HG02938 (cell line): Measurements from ENCODE around the gene PRKG1.

ENCODE experiments used
- ATAC-seq: cut with Tn5 transposase; IDR thresholded peaks from one replicate; pipeline ENCODE4 v1.9.1; 2021; ENCODE audit warnings: mild to moderate bottlenecking, moderate library complexity; ENCODE audit not compliant: unreplicated experiment

The PRKG1 gene

DNA sequence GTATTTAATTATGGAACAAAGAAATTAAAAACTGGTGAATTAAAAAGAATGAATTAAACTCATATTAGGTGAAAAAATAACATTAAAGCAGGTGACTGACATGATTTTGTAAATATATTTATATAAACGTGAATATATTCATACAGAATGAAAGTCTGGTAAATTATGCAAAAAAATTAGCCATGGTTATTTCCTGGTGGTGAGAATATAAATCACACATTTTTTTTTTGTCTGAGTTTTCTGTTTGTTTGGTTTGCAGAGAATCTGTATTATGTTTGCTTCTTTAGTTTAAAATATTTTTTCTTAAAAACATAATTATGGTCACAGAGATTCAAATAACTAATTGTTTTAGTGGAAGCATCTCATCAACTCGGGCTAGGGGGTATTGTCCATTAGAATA, 698.1 kb downstream of the PRKG1 start:
- ATAC-seq, result no peak

- ATAC-seq, result no peak
Measured at GRCh38 chr10:51773681-51774080, 699.4 kb downstream of the PRKG1 start.

DNA sequence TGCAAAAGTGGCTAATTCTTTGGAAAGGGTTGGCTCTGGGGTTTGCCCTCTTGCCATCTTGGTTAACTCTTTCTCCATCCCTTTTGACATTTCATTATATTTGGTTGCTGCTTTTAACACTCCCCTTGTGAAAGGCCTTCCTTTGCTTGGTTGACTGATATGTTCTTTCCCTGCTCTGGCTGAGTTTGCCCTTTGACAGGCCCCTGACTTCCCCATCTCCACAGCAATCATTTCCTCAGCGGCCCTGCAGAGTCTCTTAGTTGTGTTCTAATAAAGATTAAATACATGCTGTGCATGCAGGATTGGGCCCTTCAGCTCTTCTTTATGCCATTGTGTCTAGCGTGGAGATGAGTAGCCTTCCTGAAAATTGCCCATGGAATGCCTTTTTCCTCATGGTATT, 709.7 kb downstream of the PRKG1 start:
- ATAC-seq, result no peak

DNA sequence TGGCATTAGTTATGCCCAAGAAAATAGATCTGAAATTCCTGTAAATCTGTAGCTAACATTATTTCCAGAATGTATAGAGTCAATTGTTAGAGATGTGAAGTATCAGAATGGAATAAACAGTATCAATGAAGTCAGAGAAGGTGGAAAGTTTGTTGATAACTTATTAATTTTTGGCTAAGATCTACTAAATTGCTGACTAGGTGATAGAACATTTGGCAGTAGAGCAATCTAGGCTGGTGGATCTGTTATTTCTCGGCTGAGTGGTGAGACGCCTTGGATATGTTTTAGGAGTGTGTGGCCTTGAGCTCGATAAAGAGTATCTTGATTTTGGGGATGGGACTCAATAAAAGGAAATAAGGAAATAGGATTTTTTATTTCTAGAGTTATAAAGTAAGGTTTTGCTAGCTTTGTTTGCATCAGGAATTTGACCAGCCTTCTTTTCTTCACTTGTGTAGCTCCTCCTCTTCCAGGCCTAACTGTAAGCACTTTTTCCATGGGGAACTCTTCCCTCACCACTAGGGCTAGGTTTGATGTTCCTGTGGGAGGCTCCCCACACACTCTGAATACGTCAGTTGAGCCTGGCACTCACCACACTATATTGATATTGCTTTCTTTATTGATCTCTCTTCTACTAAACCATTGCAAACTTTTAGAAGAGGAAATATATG, 711.9 kb downstream of the PRKG1 start:
- ATAC-seq, result no peak

- no peak for ATAC-seq
Measured at GRCh38 chr10:51786684-51787035, 712.4 kb downstream of the PRKG1 start.

DNA sequence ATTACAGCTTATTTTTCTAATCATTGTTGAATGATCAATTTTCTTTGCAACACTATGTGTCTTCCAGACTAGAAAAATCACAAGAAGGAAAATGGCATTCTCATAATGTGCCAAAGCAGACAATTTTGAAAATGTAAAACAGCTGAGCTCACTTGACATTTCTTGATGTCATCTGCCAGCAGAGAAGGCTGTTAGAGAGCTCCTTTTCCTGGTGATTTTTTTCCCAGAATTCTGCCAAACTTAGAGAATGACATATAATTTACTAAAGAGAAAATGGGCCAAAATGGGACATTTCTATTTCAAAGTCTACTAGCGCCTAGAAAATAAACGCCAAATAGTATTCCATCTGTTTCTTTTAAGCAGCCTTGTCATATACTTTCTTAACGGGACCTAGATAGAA, 714.0 kb downstream of the PRKG1 start:
- no peak for ATAC-seq

DNA sequence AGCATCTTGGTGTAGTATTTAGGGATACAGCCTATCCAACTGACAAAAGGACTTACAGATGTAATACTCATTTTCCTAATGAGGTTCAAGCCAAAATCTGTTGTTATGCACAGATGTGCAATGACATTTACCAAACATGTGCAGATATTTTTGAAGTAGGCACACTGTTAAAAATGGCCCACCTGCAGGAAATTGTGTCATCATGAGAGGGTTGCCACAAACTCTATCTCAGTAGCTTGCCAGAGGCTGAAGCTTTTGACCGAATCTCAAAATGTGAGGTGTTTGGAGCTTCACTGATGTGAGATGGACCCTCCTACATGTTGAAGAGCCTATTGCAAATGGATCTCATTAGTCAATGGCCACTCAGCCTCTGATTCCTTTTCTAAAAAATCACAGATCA, 714.8 kb downstream of the PRKG1 start:
- no peak for ATAC-seq

DNA sequence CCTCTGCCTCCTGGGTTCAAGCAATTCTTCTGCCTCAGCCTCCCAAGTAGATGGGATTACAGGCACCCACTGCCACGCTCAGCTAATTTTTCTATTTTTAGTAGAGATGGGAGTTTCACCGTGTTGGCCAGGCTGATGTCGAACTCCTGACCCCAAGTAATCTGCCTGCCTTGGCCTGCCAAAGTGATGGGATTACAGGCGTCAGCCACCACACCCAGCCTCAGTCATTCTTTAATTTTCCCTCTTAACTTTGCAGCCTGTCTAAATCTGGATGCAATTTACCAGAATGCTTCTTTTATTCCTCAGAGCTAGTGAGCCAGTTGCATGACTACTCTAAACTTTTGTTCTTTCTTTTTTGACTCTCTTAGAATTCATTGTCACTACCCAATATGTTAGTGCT, 715.6 kb downstream of the PRKG1 start:
- ATAC-seq, result no peak

DNA sequence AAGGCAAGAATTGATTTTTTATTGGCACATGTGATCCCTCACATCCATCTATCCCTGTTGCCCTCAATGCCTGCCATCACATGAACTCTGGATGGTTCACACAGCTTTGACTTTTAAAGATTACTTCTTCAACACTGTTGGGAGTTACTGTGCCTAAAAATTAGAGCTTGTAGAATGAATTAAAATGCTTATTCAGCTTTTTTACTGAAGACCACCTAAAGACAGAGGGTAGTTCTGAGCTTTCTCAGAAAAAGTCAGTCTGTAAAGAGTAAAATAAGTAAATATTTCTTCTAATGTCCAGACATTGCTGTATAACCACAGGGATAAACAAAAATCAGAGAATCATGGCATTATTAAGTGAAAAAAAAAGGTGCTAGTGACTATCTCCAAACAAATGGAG, 718.4 kb downstream of the PRKG1 start:
- ATAC-seq, result no peak

DNA sequence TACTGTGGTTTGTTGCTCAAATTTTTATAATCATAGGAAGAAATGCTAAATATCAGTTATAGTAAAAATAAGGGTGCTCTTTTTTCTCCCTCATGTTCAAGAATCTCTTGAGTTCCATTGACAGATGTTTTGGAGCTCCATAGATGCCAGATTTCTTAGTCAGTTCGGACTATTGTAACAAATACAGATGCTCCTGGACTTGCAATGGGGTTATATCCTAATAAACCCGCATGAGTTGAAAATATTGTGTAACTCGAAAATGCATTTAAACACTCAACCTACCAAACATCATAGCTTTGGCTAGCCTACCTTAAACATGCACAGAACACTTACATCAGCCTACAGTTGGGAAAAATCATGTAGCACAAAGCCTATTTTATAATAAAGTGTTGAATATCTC, 725.8 kb downstream of the PRKG1 start:
- ATAC-seq, result no peak

DNA sequence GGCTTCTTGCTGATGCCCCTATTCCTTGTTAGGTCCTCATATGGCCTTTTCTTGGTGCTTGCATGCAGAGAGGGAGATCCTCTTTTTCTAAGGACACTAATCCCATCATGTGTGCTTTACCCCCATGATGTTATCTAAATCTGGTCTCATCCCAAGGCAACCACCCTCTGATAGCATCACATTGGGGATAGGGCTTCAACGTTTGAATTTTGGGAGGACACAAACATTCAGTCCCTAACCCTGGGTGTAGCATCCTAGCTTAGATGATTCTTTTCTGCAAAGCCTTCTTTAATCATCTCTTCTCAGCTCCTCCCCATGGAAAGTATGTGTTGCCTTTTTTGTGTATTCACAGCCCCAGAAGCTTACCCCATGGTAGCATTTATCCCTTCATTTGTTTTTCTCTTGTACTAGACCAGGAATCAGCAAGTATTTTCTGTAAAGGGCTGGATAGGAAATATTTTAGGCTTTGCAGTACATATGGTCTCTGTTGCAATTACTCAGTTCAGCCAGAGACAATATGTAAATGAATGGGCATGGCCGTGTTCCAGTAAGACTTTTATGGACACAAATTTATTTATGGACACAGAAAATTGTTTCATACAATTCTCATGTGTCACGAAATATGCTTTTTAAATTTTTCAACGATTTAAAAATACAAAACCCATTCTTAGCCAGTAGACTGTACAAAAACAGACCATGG, 726.6 kb downstream of the PRKG1 start:
- ATAC-seq, result no peak

DNA sequence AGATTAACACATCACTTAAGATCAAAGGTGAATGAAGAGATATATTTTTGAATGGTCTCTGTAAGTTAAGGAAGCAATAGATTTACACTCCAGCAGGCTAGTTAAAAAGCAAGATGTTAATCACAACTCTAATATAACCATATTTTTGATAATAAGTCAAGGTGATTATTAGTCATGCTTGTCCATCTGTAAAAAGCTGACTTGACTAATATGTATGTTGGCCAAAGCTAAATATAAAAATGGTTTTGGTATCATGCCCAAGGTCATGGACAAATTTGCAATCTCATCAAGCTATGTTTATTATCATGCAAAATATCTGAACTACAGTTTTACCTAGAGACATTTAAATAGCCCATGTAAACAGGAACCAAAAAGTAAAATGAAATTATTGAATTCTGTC, 727.7 kb downstream of the PRKG1 start:
- ATAC-seq, result no peak

DNA sequence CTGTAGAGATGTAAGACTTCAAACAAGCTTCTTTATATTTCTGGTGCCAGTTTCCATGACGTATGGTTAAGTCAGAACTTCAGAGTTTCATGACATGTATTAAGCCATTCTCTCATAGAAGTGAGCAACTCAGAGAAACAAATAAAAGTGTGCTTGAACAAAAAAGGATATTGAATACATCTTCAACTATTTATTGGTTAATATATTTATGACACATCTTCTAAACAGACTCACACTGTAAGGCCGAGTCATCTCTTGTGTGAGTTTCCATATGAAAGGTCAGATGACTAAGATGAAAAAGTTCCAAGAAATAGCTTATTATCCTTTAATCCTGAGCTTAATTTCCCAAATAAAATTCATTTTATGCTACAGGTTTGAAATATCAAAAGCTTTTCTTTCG, 730.6 kb downstream of the PRKG1 start:
- ATAC-seq, result no peak

- ATAC-seq, result no peak
Measured at GRCh38 chr10:51806079-51806835, 732.0 kb downstream of the PRKG1 start.

DNA sequence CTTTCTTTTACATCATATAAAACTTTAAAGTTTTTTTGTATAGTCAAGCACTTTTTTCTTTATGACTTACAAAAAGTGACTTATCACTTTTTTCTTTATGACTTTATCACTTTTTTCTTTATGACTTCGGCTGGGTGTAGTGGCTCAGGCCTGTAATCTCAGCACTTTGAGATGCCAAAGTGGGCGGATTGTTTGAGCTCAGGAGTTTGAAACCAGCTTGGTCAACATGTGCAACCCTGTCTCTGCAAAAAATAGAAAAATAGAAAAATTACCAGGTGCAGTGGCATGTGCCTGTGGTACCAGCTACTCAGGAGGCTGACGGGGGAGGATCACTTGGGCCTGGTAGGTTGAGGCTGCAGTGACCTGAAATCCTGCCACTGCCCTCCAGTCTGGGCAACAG, 733.9 kb downstream of the PRKG1 start:
- ATAC-seq, result no peak

DNA sequence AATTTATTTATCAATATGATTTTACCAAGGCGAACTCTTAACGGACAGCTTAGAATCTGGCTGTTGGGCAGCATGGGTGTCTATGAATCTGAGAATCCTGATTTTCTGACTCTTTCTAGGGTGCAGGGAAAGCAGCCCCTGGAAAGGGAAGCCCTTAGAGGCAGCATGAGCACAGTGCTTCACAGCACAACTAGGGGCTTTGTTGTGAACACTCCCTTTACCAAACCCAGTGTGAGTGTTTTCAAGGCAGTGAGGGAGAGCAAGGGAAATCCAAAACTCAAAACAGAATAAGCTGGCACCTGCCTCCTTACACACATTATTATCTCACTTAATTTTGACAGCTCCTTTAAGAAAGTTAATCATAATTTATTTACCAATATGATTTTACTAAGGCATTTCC, 741.4 kb downstream of the PRKG1 start:
- ATAC-seq, result no peak

GRCh38 chr10:51821045-51821444, 746.8 kb downstream of the PRKG1 start:
- no peak for ATAC-seq

- ATAC-seq, result no peak
Measured at GRCh38 chr10:51821745-51822144, 747.5 kb downstream of the PRKG1 start.

DNA sequence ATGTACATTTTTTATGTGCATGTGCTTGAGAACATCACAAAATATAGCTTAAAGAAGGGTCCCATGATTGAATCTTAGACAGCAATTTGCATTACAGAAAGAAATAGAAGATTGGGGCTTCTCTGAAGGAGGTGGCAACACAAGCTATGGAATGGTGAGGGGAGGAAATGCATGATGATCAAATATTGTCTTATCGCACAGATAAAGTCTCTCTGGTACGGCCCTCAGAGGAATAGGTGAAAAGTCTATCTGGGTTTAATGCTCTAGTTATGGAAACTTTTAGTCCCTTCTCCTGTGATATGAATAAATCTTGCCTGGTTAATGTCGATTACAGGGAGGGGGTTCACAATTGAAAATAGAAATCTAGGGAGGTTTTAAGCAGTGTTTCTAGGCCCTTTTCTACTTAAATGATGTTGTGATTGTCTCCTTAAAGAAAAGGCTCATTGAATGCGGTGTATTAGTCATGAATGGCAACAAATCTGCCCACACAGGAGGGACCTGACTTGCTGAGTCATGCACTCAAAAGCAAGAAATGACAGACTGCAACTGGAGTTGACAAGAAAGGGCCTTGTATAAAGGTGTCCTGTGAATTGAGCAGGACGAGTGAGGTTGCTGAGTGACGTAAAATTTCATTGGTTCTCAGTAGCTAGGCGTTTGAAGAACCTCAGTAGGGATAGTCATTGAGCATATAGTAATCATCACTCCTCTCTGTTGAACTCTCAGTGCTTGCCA, 758.5 kb downstream of the PRKG1 start:
- ATAC-seq, result peak; percentile 90

GRCh38 chr10:51834548-51834947, 760.3 kb downstream of the PRKG1 start:
- no peak for ATAC-seq

- no peak for ATAC-seq
Measured at GRCh38 chr10:51838471-51838870, 764.2 kb downstream of the PRKG1 start.

GRCh38 chr10:51843966-51844365, 769.7 kb downstream of the PRKG1 start:
- ATAC-seq, result no peak
